SK-N-SH (cell line): ENCODE data around the gene SPACA7. TPM values are rescaled to one million over a fixed set of nuclear protein-coding genes. Genes with fewer than 3 reads are reported as not detected.

Experiments
- CTCF ChIA-PET: fragments of 300-600, 350-600 bp; formaldehyde crosslinking; extraction: SDS; loops from one replicate; lab custom pipeline; 2021; lab: Yijun Ruan, JAX
- POLR2A ChIA-PET: fragments of 350-600 bp; sonication (Branson Sonifier 250); formaldehyde crosslinking; extraction: SDS; loops from one replicate; lab custom pipeline; 2020; ENCODE audit warnings: antibody characterized with exemption, inconsistent platforms; lab: Yijun Ruan, JAX
- DNase-seq: peaks from one replicate; pipeline ENCODE4 v3.0.0; 2012
- H2AFZ ChIP-seq: fragments of 200-600 bp; sonication (generic); 2 replicates; pipeline ENCODE4 v1.8.1; 2016; ENCODE audit warnings: antibody characterized with exemption, mild to moderate bottlenecking, low read depth
- H3F3A ChIP-seq: fragments of 200-600 bp; sonication (generic); replicated peaks from 2 replicates; pipeline ENCODE3; 2016; ENCODE audit warnings: antibody characterized with exemption, mild to moderate bottlenecking; ENCODE audit not compliant: insufficient read depth
- H3K27ac ChIP-seq, 2 experiments: fragments of 200-500 bp in 1 of 2; fragments of 200-600 bp in 1 of 2; sonication (Bioruptor generic) in 1 of 2; sonication (generic), shearing (Covaris generic) in 1 of 2; 2 replicates each; pipeline versions ENCODE4 v1.5.1 to v1.6.1; 2014 to 2016; ENCODE audit warnings: low read depth in 2 of 2, inconsistent platforms in 1 of 2, low read length in 1 of 2, mild to moderate bottlenecking in 1 of 2, mixed read lengths in 1 of 2
- H3K27me3 ChIP-seq: fragments of 200-600 bp; sonication (generic), shearing (Covaris generic); 2 replicates; pipeline ENCODE4 v1.6.1; 2016; ENCODE audit warnings: mixed run types; ENCODE audit not compliant: insufficient read depth
- H3K36me3 ChIP-seq, 2 experiments: fragments of 200-500 bp in 1 of 2; fragments of 200-600 bp in 1 of 2; sonication (Bioruptor generic) in 1 of 2; sonication (generic) in 1 of 2; replicated peaks in 1 of 2; 2 replicates each; pipeline versions ENCODE3 to v1.5.1; 2014 to 2016; ENCODE audit warnings: low read length in 1 of 2, mild to moderate bottlenecking in 1 of 2; ENCODE audit not compliant: insufficient read depth in 2 of 2, control insufficient read depth in 1 of 2
- H3K4me1 ChIP-seq, 2 experiments: fragments of 200-500 bp in 1 of 2; fragments of 200-600 bp in 1 of 2; sonication (Bioruptor generic) in 1 of 2; sonication (generic), shearing (Covaris generic) in 1 of 2; 2 replicates each; pipeline versions ENCODE4 v1.5.1 to v1.6.1; 2014 to 2016; ENCODE audit warnings: low read depth in 1 of 2, low read length in 1 of 2, mixed run types in 1 of 2; ENCODE audit not compliant: insufficient read depth in 2 of 2, control insufficient read depth in 1 of 2
- H3K4me2 ChIP-seq: fragments of 200-600 bp; sonication (generic), shearing (Covaris generic); 2 replicates; pipeline ENCODE4 v1.6.1; 2017; ENCODE audit warnings: mixed run types
- H3K4me3 ChIP-seq, 2 experiments: fragments of 200-500 bp in 1 of 2; fragments of 200-600 bp in 1 of 2; sonication (Bioruptor generic) in 1 of 2; sonication (generic), shearing (Covaris generic) in 1 of 2; 2 replicates each; pipeline versions ENCODE4 v1.5.1 to v1.8.1; 2014 to 2016; ENCODE audit warnings: low read depth in 2 of 2, inconsistent platforms in 1 of 2, low read length in 1 of 2, mild to moderate bottlenecking in 1 of 2, mixed read lengths in 1 of 2, moderate library complexity in 1 of 2
- H3K79me2 ChIP-seq: fragments of 200-600 bp; sonication (generic); 2 replicates; pipeline ENCODE4 v1.8.1; 2017; ENCODE audit warnings: mild to moderate bottlenecking; ENCODE audit not compliant: insufficient read depth
- H3K9ac ChIP-seq: fragments of 200-600 bp; sonication (generic); 2 replicates; pipeline ENCODE4 v1.6.1; 2017; ENCODE audit warnings: mixed run types
- H3K9me2 ChIP-seq: fragments of 200-600 bp; sonication (generic); 2 replicates; pipeline ENCODE4 v1.6.1; 2017; ENCODE audit warnings: mixed run types
- H3K9me3 ChIP-seq: fragments of 200-600 bp; sonication (generic); 2 replicates; pipeline ENCODE4 v1.6.1; 2017; ENCODE audit warnings: mixed run types, mild to moderate bottlenecking, moderate library complexity
- H4K20me1 ChIP-seq: fragments of 200-600 bp; sonication (generic); 2 replicates; pipeline ENCODE4 v1.6.1; 2017; ENCODE audit warnings: mild to moderate bottlenecking, mixed run types; ENCODE audit not compliant: insufficient read depth
- EP300 ChIP-seq, 2 experiments: IDR thresholded peaks; 2 replicates each; pipeline versions ENCODE4 v1.4.0 to v1.6.1; 2012; ENCODE audit warnings: borderline replicate concordance in 1 of 2, low read depth in 1 of 2, low read length in 1 of 2
- IRF3 ChIP-seq: fragments of 150-350 bp; IDR thresholded peaks from 2 replicates; pipeline ENCODE4 v1.6.1; 2016; ENCODE audit warnings: mild to moderate bottlenecking, low read depth, low read length
- NFIC ChIP-seq: IDR thresholded peaks from 2 replicates; pipeline ENCODE4 v1.4.0; 2012; ENCODE audit warnings: borderline replicate concordance
- NRF1 ChIP-seq: IDR thresholded peaks from 2 replicates; pipeline ENCODE4 v1.6.1; 2012; ENCODE audit warnings: low read depth, mild to moderate bottlenecking, low read length
- POLR2AphosphoS5 ChIP-seq: IDR thresholded peaks from 2 replicates; pipeline ENCODE4 v1.6.1; 2012; ENCODE audit warnings: low read depth, low read length
- RFX5 ChIP-seq: IDR thresholded peaks from 2 replicates; pipeline ENCODE4 v1.6.1; 2012; ENCODE audit warnings: mild to moderate bottlenecking, improper control_type of control experiment, low read length
- RXRA ChIP-seq: IDR thresholded peaks from 2 replicates; pipeline ENCODE4 v1.4.0; 2012; ENCODE audit warnings: low read depth, mild to moderate bottlenecking, borderline replicate concordance
- WGBS: methylation state at CpG from one replicate; pipeline ENCODE4 v1.1.6; 2017; ENCODE audit warnings: low lambda C conversion rate; 5-methylcytosine and 5-hydroxymethylcytosine counted together
- polyA plus RNA-seq, 3 experiments: library from polyadenylated mRNA; depleted of rRNA; stranded (reverse); fragments of >200 nt; gene quantifications; 2 replicates each; pipeline ENCODE4 v1.2.3, GENCODE V29; 2012
- TF ChIP-seq, protein P1 (sequence below): IDR thresholded peaks from 2 replicates; pipeline ENCODE4 v1.4.0; 2012; ENCODE audit warnings: low read depth, borderline replicate concordance

Gene SPACA7
- polyA plus RNA-seq, 1 of the 3 experiments (the other 2 are of a cell fraction) = not detected

GRCh38 chr13:112467236-112467635, 91.1 kb downstream of the SPACA7 start:
- ChIA-PET CTCF (interaction anchor here (1.5 to 2.5 kb wide), 2 partner anchors 12 to 23 kb away, joined by 5 to 8 read pairs; no protein-coding TSS in a partner anchor), POLR2A (no interaction called here)
- H4K20me1 ChIP-seq = no peaks in the 10 kb centered on the region
- no peaks in the 10 kb centered on the region for H3K27me3 ChIP-seq
- no peaks in the 10 kb centered on the region for H3K9me2 ChIP-seq
- H3K4me3 ChIP-seq = no peak overlapping the region
- H3K36me3 ChIP-seq = no peaks in the 10 kb centered on the region
- H3F3A ChIP-seq = no peaks in the 10 kb centered on the region
- H3K79me2 ChIP-seq = no peaks in the 10 kb centered on the region
- no peak for DNase-seq
- H3K9me3 ChIP-seq = no peaks in the 10 kb centered on the region
- H3K4me2 ChIP-seq = no peak overlapping the region
- no peak for TF ChIP-seq POLR2AphosphoS5
- H2AFZ ChIP-seq = no peak overlapping the region
- H3K4me1 ChIP-seq = no peaks in the 10 kb centered on the region
- H3K27ac ChIP-seq = no peak overlapping the region
- 75% methylated on average over 9 of the region's 19 CpGs for WGBS
- H3K9ac ChIP-seq = no peak overlapping the region

DNA sequence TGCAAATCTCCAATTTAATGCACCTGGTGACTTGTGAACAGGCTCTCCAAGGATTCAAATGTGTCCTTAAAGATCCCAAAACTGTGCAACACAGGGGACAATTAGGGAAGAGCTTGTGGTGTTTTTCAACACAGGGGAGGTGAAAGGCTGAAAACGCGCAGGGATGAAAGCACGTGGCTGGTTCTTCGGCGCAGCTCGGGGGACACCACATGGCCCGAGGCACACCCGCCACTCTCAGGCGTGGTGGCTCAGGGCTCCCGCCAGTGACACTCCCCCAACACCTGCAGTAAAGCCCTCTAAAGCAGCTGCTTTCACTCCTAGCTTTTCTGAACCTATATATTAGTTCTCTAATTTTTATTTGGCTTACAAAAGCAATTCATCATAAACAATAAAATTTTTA, 91.9 kb downstream of the SPACA7 start:
- 53% methylated on average over 4 of the region's 10 CpGs for WGBS
- no peaks in the 10 kb centered on the region for H3K9me3 ChIP-seq
- no peak overlapping the region for H2AFZ ChIP-seq
- no peak for DNase-seq
- ChIA-PET POLR2A (no interaction called here), CTCF (interaction anchor here (0.7 to 2.5 kb wide), 2 partner anchors 24 to 994 kb away, joined by 3 to 8 read pairs; no protein-coding TSS in a partner anchor)
- H3K36me3 ChIP-seq = no peaks in the 10 kb centered on the region
- no peaks in the 10 kb centered on the region for H3F3A ChIP-seq
- no peaks in the 10 kb centered on the region for H3K4me1 ChIP-seq
- H3K79me2 ChIP-seq = no peaks in the 10 kb centered on the region
- H3K9me2 ChIP-seq = no peaks in the 10 kb centered on the region
- H3K4me2 ChIP-seq = no peak overlapping the region
- TF ChIP-seq IRF3 (no peak), RXRA (no peak), NFIC (no peak), RFX5 (no peak), NRF1 (no peak), EP300 (IDR thresholded peaks at IDR 0.05; ENCODE audit: borderline replicate concordance in 1 of 2, low read depth in 1 of 2, low read length in 1 of 2) (no peak)
- TF ChIP-seq, protein P1, sequence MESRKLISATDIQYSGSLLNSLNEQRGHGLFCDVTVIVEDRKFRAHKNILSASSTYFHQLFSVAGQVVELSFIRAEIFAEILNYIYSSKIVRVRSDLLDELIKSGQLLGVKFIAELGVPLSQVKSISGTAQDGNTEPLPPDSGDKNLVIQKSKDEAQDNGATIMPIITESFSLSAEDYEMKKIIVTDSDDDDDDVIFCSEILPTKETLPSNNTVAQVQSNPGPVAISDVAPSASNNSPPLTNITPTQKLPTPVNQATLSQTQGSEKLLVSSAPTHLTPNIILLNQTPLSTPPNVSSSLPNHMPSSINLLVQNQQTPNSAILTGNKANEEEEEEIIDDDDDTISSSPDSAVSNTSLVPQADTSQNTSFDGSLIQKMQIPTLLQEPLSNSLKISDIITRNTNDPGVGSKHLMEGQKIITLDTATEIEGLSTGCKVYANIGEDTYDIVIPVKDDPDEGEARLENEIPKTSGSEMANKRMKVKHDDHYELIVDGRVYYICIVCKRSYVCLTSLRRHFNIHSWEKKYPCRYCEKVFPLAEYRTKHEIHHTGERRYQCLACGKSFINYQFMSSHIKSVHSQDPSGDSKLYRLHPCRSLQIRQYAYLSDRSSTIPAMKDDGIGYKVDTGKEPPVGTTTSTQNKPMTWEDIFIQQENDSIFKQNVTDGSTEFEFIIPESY = no peak
- no peak overlapping the region for H3K4me3 ChIP-seq
- H3K9ac ChIP-seq = no peak overlapping the region
- H3K27ac ChIP-seq = no peak overlapping the region
- H3K27me3 ChIP-seq = no peaks in the 10 kb centered on the region
- no peaks in the 10 kb centered on the region for H4K20me1 ChIP-seq
